Measurements from ENCODE around the gene NSUN7. TPM values are rescaled to one million over a fixed set of nuclear protein-coding genes. Genes with fewer than 3 reads are reported as not detected.

The NSUN7 gene
- total RNA-seq, 2 donors from 2014 or later: 17.9 to 29.6 TPM

DNA sequence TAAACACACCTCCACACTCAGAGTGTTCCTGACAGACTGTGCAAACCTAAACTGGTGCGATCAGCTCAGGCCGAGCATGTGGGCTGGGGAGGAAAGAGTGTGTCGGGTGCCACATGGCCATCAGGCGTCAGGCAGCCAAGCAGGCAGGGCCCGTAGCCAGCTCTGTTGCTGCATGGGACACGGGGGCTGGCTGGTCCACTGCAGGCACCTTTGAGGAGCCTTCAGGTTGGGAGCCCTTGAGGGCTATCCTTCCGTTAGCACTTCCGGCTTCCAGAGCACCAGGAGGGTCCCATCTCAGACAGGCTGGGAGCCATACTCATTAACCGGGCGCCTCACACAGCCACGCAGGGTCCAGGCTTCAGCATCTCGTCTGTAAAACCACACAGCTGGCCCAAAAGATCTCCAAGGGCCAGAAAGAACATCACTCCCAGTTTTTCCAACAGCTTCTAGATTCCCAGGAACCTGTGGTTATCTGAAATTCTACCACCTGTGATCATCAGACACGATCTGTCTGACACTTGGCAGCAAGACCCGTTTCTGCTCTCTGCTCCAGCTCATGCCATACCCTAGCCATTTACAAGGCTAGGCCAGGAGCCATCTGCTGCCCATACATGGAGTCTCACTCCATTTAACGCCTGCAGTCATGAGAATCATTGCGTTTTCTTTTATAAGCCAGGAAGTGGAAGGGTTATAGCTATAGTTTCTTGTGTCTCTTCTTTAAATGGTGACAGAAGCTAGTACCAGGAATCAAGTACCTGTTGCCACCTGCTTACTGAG, 87.5 kb downstream of the NSUN7 start:
- no peak for DNase-seq

DNA sequence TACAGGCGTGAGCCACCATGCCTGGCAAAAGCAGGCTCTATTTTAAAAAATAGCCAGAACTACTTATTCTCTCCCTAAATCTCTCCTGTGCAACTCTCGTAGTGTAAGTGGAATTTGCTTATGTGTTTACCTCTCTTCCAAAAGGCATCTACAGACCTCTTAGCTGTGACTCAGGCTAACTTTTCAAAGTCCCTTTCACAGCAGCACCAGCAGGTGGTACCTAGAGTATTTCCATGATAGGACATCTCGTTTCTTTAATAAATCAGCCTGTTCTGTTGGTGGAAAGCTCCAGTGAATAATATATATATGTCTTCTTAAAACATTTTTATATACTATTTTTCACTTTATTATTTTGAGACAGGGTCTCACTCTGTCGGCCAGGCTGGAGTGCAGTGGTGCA, 89.0 kb downstream of the NSUN7 start:
- H3K27me3 Mint-ChIP-seq (ENCODE audit: insufficient read depth): no peaks in the 10 kb centered on the region
- H3K4me1 Mint-ChIP-seq: peaks cover 26% of the 10 kb centered on the region
- H3K36me3 Mint-ChIP-seq (ENCODE audit: low read depth): peaks cover 37% of the 10 kb centered on the region
- Histone ChIP-seq H3K27me3 (ENCODE audit: control insufficient read depth, insufficient read depth, low read length, poor library complexity, severe bottlenecking) (no peaks in the 10 kb centered on the region), H3K9ac (ENCODE audit: extremely low read depth, low read length, poor library complexity, severe bottlenecking) (no peak overlapping the region), H3K9me3 (ENCODE audit: control insufficient read depth, low read length) (no peaks in the 10 kb centered on the region), H3K36me3 (ENCODE audit: control insufficient read depth, insufficient read depth, low read length) (peaks cover 10% of the 10 kb centered on the region), H3K4me1 (ENCODE audit: control insufficient read depth, insufficient read depth, low read length) (peaks cover 3% of the 10 kb centered on the region), H3K4me3 (ENCODE audit: low read length) (no peak overlapping the region), H3K27ac (ENCODE audit: low read depth, low read length) (no peak overlapping the region)
- H3K4me3 Mint-ChIP-seq: no peak overlapping the region
- TF ChIP-seq, protein P1, sequence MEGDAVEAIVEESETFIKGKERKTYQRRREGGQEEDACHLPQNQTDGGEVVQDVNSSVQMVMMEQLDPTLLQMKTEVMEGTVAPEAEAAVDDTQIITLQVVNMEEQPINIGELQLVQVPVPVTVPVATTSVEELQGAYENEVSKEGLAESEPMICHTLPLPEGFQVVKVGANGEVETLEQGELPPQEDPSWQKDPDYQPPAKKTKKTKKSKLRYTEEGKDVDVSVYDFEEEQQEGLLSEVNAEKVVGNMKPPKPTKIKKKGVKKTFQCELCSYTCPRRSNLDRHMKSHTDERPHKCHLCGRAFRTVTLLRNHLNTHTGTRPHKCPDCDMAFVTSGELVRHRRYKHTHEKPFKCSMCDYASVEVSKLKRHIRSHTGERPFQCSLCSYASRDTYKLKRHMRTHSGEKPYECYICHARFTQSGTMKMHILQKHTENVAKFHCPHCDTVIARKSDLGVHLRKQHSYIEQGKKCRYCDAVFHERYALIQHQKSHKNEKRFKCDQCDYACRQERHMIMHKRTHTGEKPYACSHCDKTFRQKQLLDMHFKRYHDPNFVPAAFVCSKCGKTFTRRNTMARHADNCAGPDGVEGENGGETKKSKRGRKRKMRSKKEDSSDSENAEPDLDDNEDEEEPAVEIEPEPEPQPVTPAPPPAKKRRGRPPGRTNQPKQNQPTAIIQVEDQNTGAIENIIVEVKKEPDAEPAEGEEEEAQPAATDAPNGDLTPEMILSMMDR (conservative IDR thresholded peaks at IDR 0.05): peak; percentile 62
- no peak for DNase-seq
- no peak overlapping the region for H3K27ac Mint-ChIP-seq
- 92 to 100% methylated on average over 2 to 4 of the region's 4 CpGs for WGBS, 2 experiments (ENCODE audit: insufficient coverage in 1 of 2, insufficient read length in 1 of 2)
- H3K9me3 Mint-ChIP-seq: no peaks in the 10 kb centered on the region

More for the DNA sequence above, 87.5 kb downstream of the NSUN7 start:
- H3K27me3 ChIP-seq (ENCODE audit: control insufficient read depth, insufficient read depth, low read length, poor library complexity, severe bottlenecking): no peaks in the 10 kb centered on the region
- H3K4me1 ChIP-seq (ENCODE audit: control insufficient read depth, insufficient read depth, low read length): peaks cover 3% of the 10 kb centered on the region
- H3K4me3 ChIP-seq (ENCODE audit: low read length): no peak overlapping the region
- Mint-ChIP-seq H3K4me1 (peaks cover 23% of the 10 kb centered on the region), H3K9me3 (no peaks in the 10 kb centered on the region), H3K27me3 (ENCODE audit: insufficient read depth) (no peaks in the 10 kb centered on the region), H3K27ac (peak overlapping the region; percentile 1), H3K36me3 (ENCODE audit: low read depth) (peaks cover 49% of the 10 kb centered on the region), H3K4me3 (no peak overlapping the region)
- peaks cover 10% of the 10 kb centered on the region for H3K36me3 ChIP-seq (ENCODE audit: control insufficient read depth, insufficient read depth, low read length)
- no peak overlapping the region for H3K27ac ChIP-seq (ENCODE audit: low read depth, low read length)
- no peaks in the 10 kb centered on the region for H3K9me3 ChIP-seq (ENCODE audit: control insufficient read depth, low read length)
- TF ChIP-seq, protein P1 (conservative IDR thresholded peaks at IDR 0.05): no peak
- 88 to 94% methylated on average over 15 to 16 of the region's 16 CpGs for WGBS, 2 experiments (ENCODE audit: insufficient coverage in 1 of 2, insufficient read length in 1 of 2)
- H3K9ac ChIP-seq (ENCODE audit: extremely low read depth, low read length, poor library complexity, severe bottlenecking): no peak overlapping the region

DNA sequence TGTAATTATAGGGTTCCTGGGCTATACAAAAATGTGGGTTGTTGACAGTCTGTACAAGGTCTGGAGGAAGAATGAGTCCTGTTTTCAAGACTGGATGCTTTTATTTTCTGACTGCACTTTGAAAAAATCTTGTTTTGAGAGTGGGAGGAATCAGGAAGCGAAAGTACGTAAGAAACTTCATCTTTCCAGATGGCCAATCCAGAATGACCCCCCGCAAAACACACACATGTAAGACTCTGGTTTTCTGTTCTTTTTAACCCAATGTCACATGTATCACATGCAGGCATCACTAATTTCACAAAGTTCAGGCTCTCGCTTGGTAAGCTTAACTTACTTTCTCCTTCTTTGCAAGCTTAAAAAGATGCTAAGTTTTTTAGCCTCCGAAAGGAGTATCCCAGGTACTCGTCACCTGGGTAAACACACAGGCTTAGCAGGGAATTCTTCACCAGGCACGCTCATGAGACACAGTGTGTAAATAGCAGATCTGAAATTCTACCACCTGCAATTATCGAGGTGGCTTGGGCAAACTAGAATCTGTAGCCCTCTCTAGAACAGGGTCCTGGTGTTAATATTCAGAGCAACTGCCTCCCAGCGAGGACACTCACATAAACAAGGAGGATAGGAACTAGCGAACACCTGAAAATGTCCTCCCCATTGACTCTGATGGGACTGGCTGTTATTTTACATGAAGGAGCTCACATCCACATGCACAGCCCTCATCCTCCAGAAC, 90.7 kb downstream of the NSUN7 start:
- H3K36me3 Mint-ChIP-seq (ENCODE audit: low read depth): peaks cover 27% of the 10 kb centered on the region
- TF ChIP-seq, protein P1 (conservative IDR thresholded peaks at IDR 0.05): no peak
- no peaks in the 10 kb centered on the region for H3K9me3 Mint-ChIP-seq
- no peak overlapping the region for H3K9ac ChIP-seq (ENCODE audit: extremely low read depth, low read length, poor library complexity, severe bottlenecking)
- H3K27me3 ChIP-seq (ENCODE audit: control insufficient read depth, insufficient read depth, low read length, poor library complexity, severe bottlenecking): no peaks in the 10 kb centered on the region
- no peak for DNase-seq
- H3K9me3 ChIP-seq (ENCODE audit: control insufficient read depth, low read length): no peaks in the 10 kb centered on the region
- no peaks in the 10 kb centered on the region for H3K27me3 Mint-ChIP-seq (ENCODE audit: insufficient read depth)
- no peak overlapping the region for H3K27ac ChIP-seq (ENCODE audit: low read depth, low read length)
- peaks cover 10% of the 10 kb centered on the region for H3K36me3 ChIP-seq (ENCODE audit: control insufficient read depth, insufficient read depth, low read length)
- no peak overlapping the region for H3K4me3 Mint-ChIP-seq
- no peaks in the 10 kb centered on the region for H3K4me1 ChIP-seq (ENCODE audit: control insufficient read depth, insufficient read depth, low read length)
- H3K4me1 Mint-ChIP-seq: peaks cover 16% of the 10 kb centered on the region
- WGBS, 2 experiments (ENCODE audit: insufficient coverage in 1 of 2, insufficient read length in 1 of 2): 85 to 87% methylated on average over 10 of the region's 10 CpGs
- peak overlapping the region; percentile 27 for H3K27ac Mint-ChIP-seq
- H3K4me3 ChIP-seq (ENCODE audit: low read length): no peak overlapping the region

Measured in endodermal cell (in vitro differentiated cells).